K562 (cell line): ENCODE results near the gene PRKG1. TPM values are rescaled to one million over a fixed set of nuclear protein-coding genes. Genes with fewer than 3 reads are reported as not detected.
"Not testable (repeated sequence)": the region's sequence is repeated elsewhere in the genome, so short reads cannot be mapped to it uniquely, and the experiment has no call there.

Experiments used
- ATAC-seq: fragments of 200-7000 bp; cut with Tn5 transposase; 3 replicates; pipeline ENCODE4 v1.9.1; 2020; ENCODE audit warnings: moderate library complexity
- BruUV-seq: library from RNA; stranded (reverse); fragments of 400-500 nt; replicated peaks from 2 replicates; lab custom pipeline; 2021; lab: Mats Ljungman, UMichigan
- CTCF ChIA-PET: fragments of 300-600 bp; formaldehyde crosslinking; extraction: SDS; loops from one replicate; lab custom pipeline; 2021; ENCODE audit warnings: low intra/inter-chr PET ratio; lab: Yijun Ruan, JAX
- POLR2A ChIA-PET: fragments of 300-600, 350-650 bp; sonication (Branson Sonifier 250); formaldehyde crosslinking; extraction: SDS; loops from one replicate; lab custom pipeline; 2021; ENCODE audit warnings: antibody characterized with exemption, inconsistent platforms; lab: Yijun Ruan, JAX
- DNase-seq, 4 experiments: peaks; one replicate each; pipeline versions ENCODE4 v3.0.0 to v3.0.0-alpha.2; 2011 to 2018; ENCODE audit warnings: low spot score in 3 of 4, mixed read lengths in 3 of 4; ENCODE audit errors: extremely low read depth in 1 of 4
- FAIRE-seq: peaks from 2 replicates; lab custom pipeline; 2011; peaks lifted over from hg19 to GRCh38; lab: Jason Lieb, UNC
- H2AFZ ChIP-seq: 2 replicates; pipeline ENCODE4 v1.6.0; 2011; ENCODE audit warnings: low read depth, low read length, control low read depth, inconsistent platforms
- H3K27ac ChIP-seq: fragments of 200-600 bp; 3 replicates; pipeline ENCODE4 v1.8.0; 2011; ENCODE audit warnings: low read depth, mild to moderate bottlenecking, control low read depth, inconsistent platforms, low read length, moderate library complexity, mixed read lengths; ENCODE audit errors: extremely low read depth
- H3K27me3 ChIP-seq, 2 experiments: fragments of 300-600 bp in 1 of 2; 2 replicates in 1 of 2; 3 replicates in 1 of 2; pipeline versions ENCODE4 v1.6.0 to v1.8.0; 2011; ENCODE audit warnings: inconsistent platforms in 2 of 2, low read length in 2 of 2, mild to moderate bottlenecking in 1 of 2, mixed read lengths in 1 of 2, moderate library complexity in 1 of 2; ENCODE audit not compliant: control insufficient read depth in 2 of 2, insufficient read depth in 2 of 2
- H3K36me3 ChIP-seq: fragments of 300-600 bp; 3 replicates; pipeline ENCODE4 v1.8.0; 2011; ENCODE audit warnings: mild to moderate bottlenecking, low read length, inconsistent platforms; ENCODE audit not compliant: control insufficient read depth, insufficient read depth
- H3K4me1 ChIP-seq, 2 experiments: fragments of 200-600 bp in 1 of 2; replicated peaks in 1 of 2; 2 replicates in 1 of 2; 3 replicates in 1 of 2; pipeline versions ENCODE4 v1.5.1 to v1.8.0; 2011; ENCODE audit warnings: inconsistent platforms in 2 of 2, low read length in 2 of 2, mild to moderate bottlenecking in 1 of 2, mixed read lengths in 1 of 2, moderate library complexity in 1 of 2; ENCODE audit not compliant: control insufficient read depth in 2 of 2, insufficient read depth in 2 of 2
- H3K4me2 ChIP-seq: 2 replicates; pipeline ENCODE4 v1.6.1; 2011; ENCODE audit warnings: low read length, control low read depth, inconsistent platforms, mixed read lengths; ENCODE audit not compliant: insufficient read depth
- H3K4me3 ChIP-seq: fragments of 200-600 bp; sonication (generic), shearing (Covaris generic); 2 replicates; pipeline ENCODE4 v1.5.1; 2016; ENCODE audit warnings: control low read depth, inconsistent platforms
- H3K79me2 ChIP-seq: fragments of 200-600 bp; 3 replicates; pipeline ENCODE4 v1.8.0; 2011; ENCODE audit warnings: low read length, inconsistent platforms; ENCODE audit not compliant: control insufficient read depth, insufficient read depth
- H3K9ac ChIP-seq, 2 experiments: 2 replicates each; pipeline versions ENCODE4 v1.6.0 to v1.6.1; 2011; ENCODE audit warnings: low read depth in 2 of 2, low read length in 2 of 2, control low read depth in 1 of 2, inconsistent platforms in 1 of 2, mild to moderate bottlenecking in 1 of 2, mixed read lengths in 1 of 2; ENCODE audit not compliant: insufficient read depth in 1 of 2
- H3K9me1 ChIP-seq: one replicate; pipeline ENCODE4 v1.6.0; 2011; ENCODE audit warnings: inconsistent platforms, mild to moderate bottlenecking, low read length, moderate library complexity; ENCODE audit not compliant: control insufficient read depth, insufficient read depth
- H3K9me3 ChIP-seq: replicated peaks from 2 replicates; pipeline ENCODE4 v1.5.1; 2011; ENCODE audit warnings: low read depth, low read length, inconsistent platforms; ENCODE audit not compliant: control insufficient read depth, insufficient read depth
- H4K20me1 ChIP-seq: replicated peaks from 2 replicates; pipeline ENCODE4 v1.6.1; 2011; ENCODE audit warnings: low read length, inconsistent platforms, mixed read lengths; ENCODE audit not compliant: control insufficient read depth, insufficient read depth
- SRF ChIP-seq, 2 experiments: fragments of 250-450, 450-650 bp in 1 of 2; sonication (Bioruptor Pico) in 1 of 2; sonication (generic) in 1 of 2; formaldehyde crosslinking; IDR thresholded peaks; 2 replicates each; pipeline versions ENCODE4 v1.5.0 to v1.5.1; 2020 to 2022; ENCODE audit warnings: mild to moderate bottlenecking in 1 of 2, missing genetic modification reagents in 1 of 2
- ZNF146 ChIP-seq: IDR thresholded peaks from one replicate; pipeline ENCODE4 v1.6.1; 2018; ENCODE audit warnings: missing compliant biosample characterization; ENCODE audit not compliant: unreplicated experiment
- ZNF507 ChIP-seq: conservative IDR thresholded peaks from 2 replicates; pipeline ENCODE4 v1.6.1; 2017; ENCODE audit warnings: missing genetic modification characterization, missing compliant biosample characterization
- WGBS: fragments of 100-300 bp; shearing (Covaris generic); methylation state at CpG from one replicate; pipeline ENCODE4 v1.1.6; 2016; ENCODE audit warnings: low coverage, mixed read lengths; ENCODE audit not compliant: insufficient coverage; ENCODE audit errors: missing lambda C conversion rate; 5-methylcytosine and 5-hydroxymethylcytosine counted together
- in situ Hi-C: fragments of 300-500 bp; cut with MboI; formaldehyde crosslinking; loops from 4 replicates; pipeline ENCODE4 v1.15.0; 2018; ENCODE audit warnings: inconsistent platforms, mixed read lengths
- intact Hi-C: fragments of 100-400 bp; cut with micrococcal nuclease; formaldehyde crosslinking; loops from 2 replicates; pipeline ENCODE4 v1.14.2; 2022
- polyA plus RNA-seq, 8 experiments: library from polyadenylated mRNA; depleted of rRNA in 4 of 8; stranded (reverse) in 5 of 8; unstranded in 3 of 8; fragments of >200 nt; fragmentation: Nextera tagmentation in 2 of 8; fragmentation: Illumina TruSeq in 1 of 8; extraction: Ambion mirVana in 2 of 8; extraction: Trizol in 1 of 8; gene quantifications; 2 replicates each; pipeline versions ENCODE4 v1.2.1 to v1.2.3, GENCODE V29; 2011 to 2014; ENCODE audit warnings: inconsistent platforms in 1 of 8, missing spikeins in 1 of 8
- total RNA-seq, 7 experiments: library from RNA; depleted of rRNA in 6 of 7; stranded (reverse); fragments of >200 nt in 6 of 7; fragmentation: Illumina TruSeq in 2 of 7; extraction: Trizol in 2 of 7; gene quantifications; 2 replicates each; pipeline versions ENCODE4 v1.2.1 to v1.2.3, GENCODE V29; 2011 to 2021; ENCODE audit warnings: low replicate concordance in 1 of 7
- TF ChIP-seq, protein P1 (sequence below): fragments of 450-650 bp; IDR thresholded peaks from one replicate; pipeline ENCODE4 v1.6.1; 2018; ENCODE audit warnings: mild to moderate bottlenecking, moderate library complexity; ENCODE audit not compliant: partially characterized antibody
- TF ChIP-seq, protein P2 (sequence below): fragments of 450-650 bp; IDR thresholded peaks from 2 replicates; pipeline ENCODE4 v1.6.1; 2014; ENCODE audit warnings: low read depth, mild to moderate bottlenecking, moderate library complexity, borderline replicate concordance
- TF ChIP-seq, protein P3 (sequence below): fragments of 450-650 bp; IDR thresholded peaks from 2 replicates; pipeline ENCODE4 v1.6.1; 2017; ENCODE audit warnings: mild to moderate bottlenecking, moderate library complexity

PRKG1 gene
- total and polyA plus RNA-seq, 9 of the 15 experiments (the other 6 are each of a cell fraction or from before 2014, with no cell fraction given): 0.22 TPM; not detected in 8

GRCh38 chr10:51758366-51758765 lies 684.1 kb downstream of the PRKG1 start (continued):
- TF ChIP-seq, protein P1, sequence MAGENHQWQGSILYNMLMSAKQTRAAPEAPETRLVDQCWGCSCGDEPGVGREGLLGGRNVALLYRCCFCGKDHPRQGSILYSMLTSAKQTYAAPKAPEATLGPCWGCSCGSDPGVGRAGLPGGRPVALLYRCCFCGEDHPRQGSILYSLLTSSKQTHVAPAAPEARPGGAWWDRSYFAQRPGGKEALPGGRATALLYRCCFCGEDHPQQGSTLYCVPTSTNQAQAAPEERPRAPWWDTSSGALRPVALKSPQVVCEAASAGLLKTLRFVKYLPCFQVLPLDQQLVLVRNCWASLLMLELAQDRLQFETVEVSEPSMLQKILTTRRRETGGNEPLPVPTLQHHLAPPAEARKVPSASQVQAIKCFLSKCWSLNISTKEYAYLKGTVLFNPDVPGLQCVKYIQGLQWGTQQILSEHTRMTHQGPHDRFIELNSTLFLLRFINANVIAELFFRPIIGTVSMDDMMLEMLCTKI: no peak
- TF ChIP-seq, protein P2, sequence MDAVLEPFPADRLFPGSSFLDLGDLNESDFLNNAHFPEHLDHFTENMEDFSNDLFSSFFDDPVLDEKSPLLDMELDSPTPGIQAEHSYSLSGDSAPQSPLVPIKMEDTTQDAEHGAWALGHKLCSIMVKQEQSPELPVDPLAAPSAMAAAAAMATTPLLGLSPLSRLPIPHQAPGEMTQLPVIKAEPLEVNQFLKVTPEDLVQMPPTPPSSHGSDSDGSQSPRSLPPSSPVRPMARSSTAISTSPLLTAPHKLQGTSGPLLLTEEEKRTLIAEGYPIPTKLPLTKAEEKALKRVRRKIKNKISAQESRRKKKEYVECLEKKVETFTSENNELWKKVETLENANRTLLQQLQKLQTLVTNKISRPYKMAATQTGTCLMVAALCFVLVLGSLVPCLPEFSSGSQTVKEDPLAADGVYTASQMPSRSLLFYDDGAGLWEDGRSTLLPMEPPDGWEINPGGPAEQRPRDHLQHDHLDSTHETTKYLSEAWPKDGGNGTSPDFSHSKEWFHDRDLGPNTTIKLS: no peak
- TF ChIP-seq SRF (CRISPR knock-in tag; IDR thresholded peaks at IDR 0.05): no peak
- TF ChIP-seq, protein P3, sequence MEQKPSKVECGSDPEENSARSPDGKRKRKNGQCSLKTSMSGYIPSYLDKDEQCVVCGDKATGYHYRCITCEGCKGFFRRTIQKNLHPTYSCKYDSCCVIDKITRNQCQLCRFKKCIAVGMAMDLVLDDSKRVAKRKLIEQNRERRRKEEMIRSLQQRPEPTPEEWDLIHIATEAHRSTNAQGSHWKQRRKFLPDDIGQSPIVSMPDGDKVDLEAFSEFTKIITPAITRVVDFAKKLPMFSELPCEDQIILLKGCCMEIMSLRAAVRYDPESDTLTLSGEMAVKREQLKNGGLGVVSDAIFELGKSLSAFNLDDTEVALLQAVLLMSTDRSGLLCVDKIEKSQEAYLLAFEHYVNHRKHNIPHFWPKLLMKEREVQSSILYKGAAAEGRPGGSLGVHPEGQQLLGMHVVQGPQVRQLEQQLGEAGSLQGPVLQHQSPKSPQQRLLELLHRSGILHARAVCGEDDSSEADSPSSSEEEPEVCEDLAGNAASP: no peak
- TF ChIP-seq ZNF507 (tag): no peak
- TF ChIP-seq, all 486 proteins: peak for 0

DNA sequence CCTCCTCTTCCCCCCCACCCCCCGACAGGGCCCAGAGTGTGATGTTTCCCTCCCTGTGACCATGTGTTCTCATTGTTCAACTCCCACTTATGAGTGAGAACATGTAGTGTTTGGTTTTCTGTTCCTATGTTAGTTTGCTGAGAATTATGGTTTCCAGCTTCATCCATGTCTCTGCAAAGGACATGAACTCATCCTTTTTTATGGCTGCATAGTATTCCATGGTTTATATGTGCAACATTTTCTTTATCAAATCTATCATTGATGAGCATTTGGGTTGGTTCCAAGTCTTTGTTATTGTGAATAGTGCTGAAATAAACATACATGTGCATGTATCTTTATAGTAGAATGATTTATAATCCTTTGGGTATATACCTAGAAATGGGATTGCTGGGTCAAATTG lies 684.6 kb downstream of the PRKG1 start:
- H2AFZ ChIP-seq, H3K4me3 ChIP-seq, H3K9me3 ChIP-seq, H3K79me2 ChIP-seq, H3K36me3 ChIP-seq, H3K9ac ChIP-seq, BruUV-seq, H4K20me1 ChIP-seq, H3K4me1 ChIP-seq, ATAC-seq, H3K4me2 ChIP-seq, POLR2A ChIA-PET, H3K27me3 ChIP-seq, in situ Hi-C loops, FAIRE-seq, CTCF ChIA-PET, DNase-seq, H3K9me1 ChIP-seq, intact Hi-C loops, H3K27ac ChIP-seq: not testable (repeated sequence)
- peak; percentile 30 for TF ChIP-seq ZNF146 (CRISPR knock-in tag)
- no CpG with 5 or more reads among the region's 1 CpG for WGBS
